Measurements from ENCODE around the gene DDX24. TPM values are rescaled to one million over a fixed set of nuclear protein-coding genes. Genes with fewer than 3 reads are reported as not detected.

DDX24 gene
- polyA plus RNA-seq, 3 donors, result 51.2 to 68.0 (median 53.8) TPM

DNA sequence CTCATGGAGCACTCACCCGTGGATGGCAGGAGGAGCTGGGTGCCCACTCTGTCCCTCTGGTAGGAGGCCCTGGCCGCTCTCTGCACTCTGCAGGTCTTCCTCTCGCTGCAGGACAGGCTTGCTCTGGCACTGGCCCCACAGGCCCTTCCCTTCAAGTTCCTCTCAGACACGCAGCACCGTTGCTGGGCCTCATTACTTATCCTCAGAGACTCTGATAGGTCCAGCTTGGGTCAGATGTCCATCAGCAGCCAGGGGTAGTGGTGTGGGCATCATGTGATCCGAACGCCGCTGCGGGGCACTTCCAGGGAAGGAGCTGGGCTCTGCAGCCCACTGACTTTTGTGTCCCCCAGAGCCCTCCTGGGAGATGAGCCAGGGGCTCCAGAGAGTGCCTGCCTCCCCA is 43.0 kb downstream of the DDX24 start:
- intact Hi-C loops (cut with micrococcal nuclease), result loop anchor here (2.0 to 10.0 kb wide), 4 partner anchors 99 to 144 kb away; partner anchors contain the start of gene PPP4R4 (in 1 of the 2)
- H3K36me3 ChIP-seq (replicated peaks in 1 of 2; ENCODE audit: control insufficient read depth in 1 of 2, insufficient read depth in 2 of 2, low read length in 2 of 2), result no peaks in the 10 kb centered on the region
- Mint-ChIP-seq H3K4me1 (no peaks in the 10 kb centered on the region), H3K36me3 (no peaks in the 10 kb centered on the region), H3K27me3 (ENCODE audit: low read depth in 3 of 3) (peaks cover 0 to 2% (median 1%) of the 10 kb centered on the region in 3 donors), H3K9me3 (peaks cover 0 to 1% (median 0%) of the 10 kb centered on the region in 7 donors), H3K4me3 (no peak overlapping the region), H3K27ac (no peak overlapping the region)
- no peaks in the 10 kb centered on the region for H4K20me1 ChIP-seq (ENCODE audit: insufficient read depth, low read length)
- H3K4me1 ChIP-seq (ENCODE audit: control insufficient read depth in 1 of 2, insufficient read depth in 2 of 2, low read length in 2 of 2), result no peaks in the 10 kb centered on the region
- no peak overlapping the region for H2AFZ ChIP-seq (ENCODE audit: insufficient read depth, low read depth, low read length, poor library complexity, severe bottlenecking)
- no peak overlapping the region for H3K4me3 ChIP-seq (replicated peaks in 1 of 3; ENCODE audit: low read depth in 2 of 3, low read length in 3 of 3)
- no peaks in the 10 kb centered on the region for H3K27me3 ChIP-seq (ENCODE audit: control insufficient read depth in 2 of 2, insufficient read depth in 2 of 2, low read length in 2 of 2)
- no peak overlapping the region for H3K9ac ChIP-seq (ENCODE audit: insufficient read depth, low read length, poor library complexity, severe bottlenecking)
- TF ChIP-seq, protein P1, sequence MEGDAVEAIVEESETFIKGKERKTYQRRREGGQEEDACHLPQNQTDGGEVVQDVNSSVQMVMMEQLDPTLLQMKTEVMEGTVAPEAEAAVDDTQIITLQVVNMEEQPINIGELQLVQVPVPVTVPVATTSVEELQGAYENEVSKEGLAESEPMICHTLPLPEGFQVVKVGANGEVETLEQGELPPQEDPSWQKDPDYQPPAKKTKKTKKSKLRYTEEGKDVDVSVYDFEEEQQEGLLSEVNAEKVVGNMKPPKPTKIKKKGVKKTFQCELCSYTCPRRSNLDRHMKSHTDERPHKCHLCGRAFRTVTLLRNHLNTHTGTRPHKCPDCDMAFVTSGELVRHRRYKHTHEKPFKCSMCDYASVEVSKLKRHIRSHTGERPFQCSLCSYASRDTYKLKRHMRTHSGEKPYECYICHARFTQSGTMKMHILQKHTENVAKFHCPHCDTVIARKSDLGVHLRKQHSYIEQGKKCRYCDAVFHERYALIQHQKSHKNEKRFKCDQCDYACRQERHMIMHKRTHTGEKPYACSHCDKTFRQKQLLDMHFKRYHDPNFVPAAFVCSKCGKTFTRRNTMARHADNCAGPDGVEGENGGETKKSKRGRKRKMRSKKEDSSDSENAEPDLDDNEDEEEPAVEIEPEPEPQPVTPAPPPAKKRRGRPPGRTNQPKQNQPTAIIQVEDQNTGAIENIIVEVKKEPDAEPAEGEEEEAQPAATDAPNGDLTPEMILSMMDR (IDR thresholded peaks at IDR 0.05), result no peak
- no peak overlapping the region for H3K27ac ChIP-seq (ENCODE audit: low read depth in 1 of 2, low read length in 2 of 2)
- no peak for DNase-seq
- no peaks in the 10 kb centered on the region for H3K9me3 ChIP-seq (replicated peaks in 1 of 2; ENCODE audit: control insufficient read depth in 1 of 2, insufficient read depth in 1 of 2, low read length in 2 of 2)
- H3K79me2 ChIP-seq (ENCODE audit: insufficient read depth, low read length), result no peaks in the 10 kb centered on the region
- 99% methylated on average over 7 of the region's 9 CpGs for WGBS (ENCODE audit: insufficient coverage)
- H3K4me2 ChIP-seq (replicated peaks; ENCODE audit: extremely low read depth, low read length, poor library complexity, severe bottlenecking), result no peak overlapping the region

DNA sequence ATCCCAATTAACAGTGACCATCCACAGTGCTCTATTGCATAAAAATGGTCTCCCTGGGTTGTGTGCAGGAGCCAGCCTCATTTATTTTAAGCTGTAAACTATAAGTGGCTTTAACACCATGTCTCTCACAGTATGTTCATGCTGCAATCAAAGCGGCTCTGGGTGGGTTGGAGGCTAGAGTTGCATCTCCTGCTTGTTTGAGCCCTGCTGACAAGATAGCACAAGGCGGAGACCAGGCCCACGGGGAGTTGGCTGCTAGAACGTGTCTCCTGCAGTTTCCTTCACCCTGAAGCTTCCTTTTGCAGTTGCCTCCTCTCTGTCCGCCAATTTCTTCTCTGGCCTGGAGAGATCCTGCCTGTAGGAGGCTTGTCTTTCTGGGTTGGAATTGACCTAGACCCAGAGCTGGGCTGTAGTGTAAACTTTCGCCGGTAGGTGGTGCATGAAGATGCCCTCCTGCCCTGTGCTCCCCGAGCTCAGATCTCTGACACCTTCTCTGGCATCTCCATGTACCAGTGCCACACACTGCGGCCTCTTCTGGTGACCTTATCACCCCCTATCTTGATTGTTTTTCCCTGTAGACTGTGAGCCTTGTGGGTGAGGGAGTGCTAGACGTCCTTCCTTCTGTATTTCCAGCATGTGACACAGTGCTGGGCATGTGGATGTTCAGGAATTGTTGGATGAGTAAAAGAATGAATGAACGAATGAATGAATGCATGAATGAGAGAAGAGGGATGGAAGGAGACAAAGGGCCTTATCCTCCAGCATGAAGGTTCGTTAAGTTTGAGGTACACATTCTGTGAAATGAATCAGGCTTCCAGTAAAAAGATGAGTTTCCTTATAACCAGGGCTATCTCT is 44.5 kb downstream of the DDX24 start:
- Mint-ChIP-seq H3K4me3 (no peak overlapping the region), H3K27me3 (ENCODE audit: low read depth in 3 of 3) (peaks cover 0 to 2% (median under 1%) of the 10 kb centered on the region in 3 donors), H3K36me3 (no peaks in the 10 kb centered on the region), H3K27ac (peak overlapping the region in 1 of 7 donors; percentile 42), H3K9me3 (peaks cover 0 to 1% (median 0%) of the 10 kb centered on the region in 7 donors), H3K4me1 (no peaks in the 10 kb centered on the region)
- no peaks in the 10 kb centered on the region for H3K27me3 ChIP-seq (ENCODE audit: control insufficient read depth in 2 of 2, insufficient read depth in 2 of 2, low read length in 2 of 2)
- no peaks in the 10 kb centered on the region for H3K36me3 ChIP-seq (replicated peaks in 1 of 2; ENCODE audit: control insufficient read depth in 1 of 2, insufficient read depth in 2 of 2, low read length in 2 of 2)
- H3K4me2 ChIP-seq (replicated peaks; ENCODE audit: extremely low read depth, low read length, poor library complexity, severe bottlenecking), result no peak overlapping the region
- intact Hi-C loops (cut with micrococcal nuclease), result loop anchor here (2.0 to 10.0 kb wide), 4 partner anchors 100 to 146 kb away; partner anchors contain the start of gene PPP4R4 (in 1 of the 2)
- H3K27ac ChIP-seq (ENCODE audit: low read depth in 1 of 2, low read length in 2 of 2), result no peak overlapping the region
- H3K4me1 ChIP-seq (ENCODE audit: control insufficient read depth in 1 of 2, insufficient read depth in 2 of 2, low read length in 2 of 2), result no peaks in the 10 kb centered on the region
- H3K9me3 ChIP-seq (replicated peaks in 1 of 2; ENCODE audit: control insufficient read depth in 1 of 2, insufficient read depth in 1 of 2, low read length in 2 of 2), result no peaks in the 10 kb centered on the region
- WGBS (ENCODE audit: insufficient coverage), result 45% methylated on average over 4 of the region's 12 CpGs
- H2AFZ ChIP-seq (ENCODE audit: insufficient read depth, low read depth, low read length, poor library complexity, severe bottlenecking), result no peak overlapping the region
- H3K9ac ChIP-seq (ENCODE audit: insufficient read depth, low read length, poor library complexity, severe bottlenecking), result no peak overlapping the region
- H4K20me1 ChIP-seq (ENCODE audit: insufficient read depth, low read length), result no peaks in the 10 kb centered on the region
- H3K79me2 ChIP-seq (ENCODE audit: insufficient read depth, low read length), result no peaks in the 10 kb centered on the region
- TF ChIP-seq, protein P1 (IDR thresholded peaks at IDR 0.05), result peak; percentile 87
- DNase-seq, result peak; percentile 50 to 59 (median 53)
- no peak overlapping the region for H3K4me3 ChIP-seq (replicated peaks in 1 of 3; ENCODE audit: low read depth in 2 of 3, low read length in 3 of 3)

Measured in CD14-positive monocyte (primary cell).